ENCODE measurements around the gene PNPT1. TPM values are rescaled to one million over a fixed set of nuclear protein-coding genes. Genes with fewer than 3 reads are reported as not detected.
A peak's percentile ranks its signal among the peaks of the same experiment; 100 is the strongest.

Gene PNPT1
- total and polyA plus RNA-seq, 4 donors: 9.4 to 23.3 (median 16.3) TPM

DNA sequence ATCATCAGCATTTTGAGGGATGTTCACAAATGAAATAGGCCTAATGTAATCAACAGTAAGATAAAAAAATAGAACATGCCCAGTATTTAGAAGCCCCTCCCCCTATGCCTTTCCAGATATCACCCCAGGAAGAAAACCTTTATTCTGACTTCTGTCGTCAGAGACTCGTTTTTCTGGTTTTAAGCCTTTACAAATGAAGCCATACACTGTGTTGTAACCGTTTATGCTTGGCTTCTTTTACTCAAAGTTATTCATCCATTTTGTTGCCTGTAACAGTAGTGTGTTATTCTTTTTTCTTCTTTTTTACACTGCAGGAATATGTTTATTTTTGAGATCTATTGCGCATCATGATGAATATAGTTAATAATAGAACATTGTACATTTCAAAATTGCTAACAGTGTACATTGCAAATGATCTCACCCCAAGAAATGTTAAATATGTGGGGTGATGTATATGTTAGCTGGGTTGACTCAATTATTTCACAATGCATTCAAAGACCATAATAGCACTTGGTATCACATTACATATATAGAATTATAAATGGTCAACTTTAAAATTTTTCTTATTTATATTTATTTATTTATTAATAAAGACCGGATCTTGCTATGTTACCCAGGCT is 28.1 kb upstream of the PNPT1 start:
- no peak for ATAC-seq (ENCODE audit: insufficient read depth, low FRiP score)
- Histone ChIP-seq H3K27me3 (ENCODE audit: control insufficient read depth in 3 of 3, insufficient read depth in 3 of 3, low read length in 2 of 3) (no peaks in the 10 kb centered on the region), H3K9me3 (ENCODE audit: control insufficient read depth in 4 of 4, insufficient read depth in 3 of 4, low read length in 3 of 4) (no peaks in the 10 kb centered on the region), H3K4me3 (no peak overlapping the region), H3K4me1 (ENCODE audit: control insufficient read depth in 5 of 5, insufficient read depth in 5 of 5, low read length in 5 of 5) (no peaks in the 10 kb centered on the region), H3K9ac (ENCODE audit: insufficient read depth in 1 of 2, low read length in 2 of 2) (no peak overlapping the region), H3K27ac (ENCODE audit: low read depth in 1 of 2, low read length in 1 of 2) (no peak overlapping the region), H3K36me3 (ENCODE audit: control insufficient read depth in 4 of 4, insufficient read depth in 4 of 4, low read length in 4 of 4) (no peaks in the 10 kb centered on the region)
- TF ChIP-seq, protein P1, sequence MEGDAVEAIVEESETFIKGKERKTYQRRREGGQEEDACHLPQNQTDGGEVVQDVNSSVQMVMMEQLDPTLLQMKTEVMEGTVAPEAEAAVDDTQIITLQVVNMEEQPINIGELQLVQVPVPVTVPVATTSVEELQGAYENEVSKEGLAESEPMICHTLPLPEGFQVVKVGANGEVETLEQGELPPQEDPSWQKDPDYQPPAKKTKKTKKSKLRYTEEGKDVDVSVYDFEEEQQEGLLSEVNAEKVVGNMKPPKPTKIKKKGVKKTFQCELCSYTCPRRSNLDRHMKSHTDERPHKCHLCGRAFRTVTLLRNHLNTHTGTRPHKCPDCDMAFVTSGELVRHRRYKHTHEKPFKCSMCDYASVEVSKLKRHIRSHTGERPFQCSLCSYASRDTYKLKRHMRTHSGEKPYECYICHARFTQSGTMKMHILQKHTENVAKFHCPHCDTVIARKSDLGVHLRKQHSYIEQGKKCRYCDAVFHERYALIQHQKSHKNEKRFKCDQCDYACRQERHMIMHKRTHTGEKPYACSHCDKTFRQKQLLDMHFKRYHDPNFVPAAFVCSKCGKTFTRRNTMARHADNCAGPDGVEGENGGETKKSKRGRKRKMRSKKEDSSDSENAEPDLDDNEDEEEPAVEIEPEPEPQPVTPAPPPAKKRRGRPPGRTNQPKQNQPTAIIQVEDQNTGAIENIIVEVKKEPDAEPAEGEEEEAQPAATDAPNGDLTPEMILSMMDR (IDR thresholded peaks at IDR 0.05; ENCODE audit: control extremely low read depth, extremely low read depth): no peak
- 76 to 86% methylated on average over 5 of the region's 5 CpGs for WGBS, 2 donors
- DNase-seq: peak in 2 of 3 donors; percentile 48 to 78

DNA sequence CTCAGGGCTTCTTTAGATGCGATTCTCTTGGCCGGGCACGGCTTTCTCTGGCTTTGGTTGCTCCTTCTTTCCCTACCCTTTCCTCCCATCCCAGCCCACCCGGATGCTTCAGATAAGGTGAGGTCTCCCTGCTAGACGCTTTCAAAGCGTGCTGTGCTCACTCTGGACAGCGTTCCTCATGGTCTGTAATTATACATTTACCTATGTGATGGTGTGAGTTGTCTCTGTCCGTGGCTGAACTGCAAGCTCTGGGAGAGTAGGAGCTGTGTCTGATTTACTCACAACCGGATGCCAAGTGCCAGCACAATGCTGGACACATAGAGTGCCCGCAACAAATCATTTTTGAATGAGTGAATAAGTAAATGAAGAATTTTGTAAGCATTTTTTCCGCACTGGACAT is 26.8 kb upstream of the PNPT1 start:
- Histone ChIP-seq H3K9ac (ENCODE audit: insufficient read depth in 1 of 2, low read length in 2 of 2) (no peak overlapping the region), H3K4me1 (ENCODE audit: control insufficient read depth in 5 of 5, insufficient read depth in 5 of 5, low read length in 5 of 5) (no peaks in the 10 kb centered on the region), H3K9me3 (ENCODE audit: control insufficient read depth in 4 of 4, insufficient read depth in 3 of 4, low read length in 3 of 4) (no peaks in the 10 kb centered on the region), H3K36me3 (ENCODE audit: control insufficient read depth in 4 of 4, insufficient read depth in 4 of 4, low read length in 4 of 4) (no peaks in the 10 kb centered on the region), H3K27ac (ENCODE audit: low read depth in 1 of 2, low read length in 1 of 2) (no peak overlapping the region), H3K27me3 (ENCODE audit: control insufficient read depth in 3 of 3, insufficient read depth in 3 of 3, low read length in 2 of 3) (no peaks in the 10 kb centered on the region), H3K4me3 (no peak overlapping the region)
- DNase-seq: no peak
- TF ChIP-seq, protein P1 (IDR thresholded peaks at IDR 0.05; ENCODE audit: control extremely low read depth, extremely low read depth): no peak
- WGBS, 2 donors: 77 to 87% methylated on average over 11 of the region's 11 CpGs
- ATAC-seq (ENCODE audit: insufficient read depth, low FRiP score): no peak

DNA sequence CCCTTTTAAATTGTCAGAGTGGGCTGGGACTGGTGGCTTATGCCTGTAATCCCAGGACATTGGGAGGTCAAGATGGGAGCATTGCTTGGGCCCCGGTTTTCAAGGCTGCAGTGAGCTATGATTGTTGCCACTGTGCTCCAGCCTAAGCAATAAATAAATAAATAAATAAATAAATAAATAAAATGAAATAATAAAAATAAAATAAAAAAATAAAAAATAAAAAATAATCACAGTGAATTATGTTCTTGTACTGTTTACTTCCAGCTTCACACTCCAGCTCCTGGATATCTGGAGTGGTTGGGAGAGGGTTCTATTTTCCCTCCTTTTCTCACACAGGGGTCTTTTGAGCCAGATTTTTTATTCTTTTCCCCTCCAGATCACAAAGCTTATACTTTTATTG is 26.2 kb upstream of the PNPT1 start:
- Histone ChIP-seq H3K9ac (ENCODE audit: insufficient read depth in 1 of 2, low read length in 2 of 2) (no peak overlapping the region), H3K4me3 (no peak overlapping the region), H3K9me3 (ENCODE audit: control insufficient read depth in 4 of 4, insufficient read depth in 3 of 4, low read length in 3 of 4) (no peaks in the 10 kb centered on the region), H3K36me3 (ENCODE audit: control insufficient read depth in 4 of 4, insufficient read depth in 4 of 4, low read length in 4 of 4) (no peaks in the 10 kb centered on the region), H3K4me1 (ENCODE audit: control insufficient read depth in 5 of 5, insufficient read depth in 5 of 5, low read length in 5 of 5) (no peaks in the 10 kb centered on the region), H3K27ac (ENCODE audit: low read depth in 1 of 2, low read length in 1 of 2) (no peak overlapping the region), H3K27me3 (ENCODE audit: control insufficient read depth in 3 of 3, insufficient read depth in 3 of 3, low read length in 2 of 3) (no peaks in the 10 kb centered on the region)
- TF ChIP-seq, protein P1 (IDR thresholded peaks at IDR 0.05; ENCODE audit: control extremely low read depth, extremely low read depth): no peak
- DNase-seq (no peak), ATAC-seq (ENCODE audit: insufficient read depth, low FRiP score) (no peak)
- 86 to 96% methylated on average over 1 of the region's 1 CpG for WGBS, 2 donors
